KOPT-K1 (cell line): ENCODE measurements around the gene SCN4A.
"Not testable (repeated sequence)": the region's sequence is repeated elsewhere in the genome, so short reads cannot be mapped to it uniquely, and the experiment has no call there.

Source experiments
- H3K27ac ChIP-seq: fragments of 200-600 bp; sonication (generic); 2 replicates; pipeline ENCODE4 v1.5.1; 2016; ENCODE audit warnings: antibody characterized with exemption, mild to moderate bottlenecking, low read depth, low read length; ENCODE audit not compliant: poor library complexity, severe bottlenecking
- H3K36me3 ChIP-seq: fragments of 200-600 bp; sonication (generic); 2 replicates; pipeline ENCODE4 v1.5.1; 2017; ENCODE audit warnings: antibody characterized with exemption, mild to moderate bottlenecking, low read length, moderate library complexity; ENCODE audit not compliant: insufficient read depth
- H3K9me3 ChIP-seq: fragments of 200-600 bp; sonication (generic); 2 replicates; pipeline ENCODE4 v1.5.1; 2017; ENCODE audit warnings: antibody characterized with exemption, low read length, mild to moderate bottlenecking; ENCODE audit not compliant: insufficient read depth, poor library complexity, severe bottlenecking

SCN4A gene

GRCh38 chr17:63928966-63929695 lies 43.6 kb downstream of the SCN4A start:
- Histone ChIP-seq H3K36me3 (no peaks in the 10 kb centered on the region; the same call in 1 of the 2 replicates), H3K27ac (no peak overlapping the region), H3K9me3 (no peaks in the 10 kb centered on the region)

DNA sequence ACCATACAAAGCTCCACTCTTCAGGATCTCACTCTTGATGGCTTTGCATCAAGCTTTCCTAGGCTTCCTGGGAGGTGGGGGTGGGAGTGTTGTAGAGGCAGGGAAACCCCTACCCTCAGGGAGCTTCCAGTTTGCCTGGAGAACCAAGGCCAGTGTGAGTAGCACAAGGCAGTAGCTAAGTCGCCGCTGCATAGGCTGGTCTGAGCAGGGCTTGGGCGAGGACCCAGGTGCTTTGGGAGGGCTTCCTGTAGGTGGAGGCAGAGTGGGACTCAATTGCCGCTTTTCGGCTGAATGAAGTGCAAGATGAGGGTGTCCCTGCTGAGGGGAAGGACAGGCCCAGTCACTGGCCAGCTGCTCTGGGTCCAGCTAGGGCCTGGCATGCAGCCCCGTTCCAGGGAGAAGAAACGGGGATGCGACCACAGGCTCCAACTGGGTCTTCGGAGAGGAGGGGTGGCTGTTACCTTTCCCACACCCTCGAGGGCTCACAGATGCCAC lies 44.5 kb downstream of the SCN4A start:
- H3K36me3 ChIP-seq: no peaks in the 10 kb centered on the region; the same call in 1 of the 2 replicates
- no peak overlapping the region for H3K27ac ChIP-seq
- no peaks in the 10 kb centered on the region for H3K9me3 ChIP-seq

GRCh38 chr17:63927464-63928171 lies 45.1 kb downstream of the SCN4A start:
- no peaks in the 10 kb centered on the region for H3K9me3 ChIP-seq
- H3K27ac ChIP-seq: no peak overlapping the region
- no peaks in the 10 kb centered on the region; the same call in 1 of the 2 replicates for H3K36me3 ChIP-seq

- H3K9me3 ChIP-seq: no peaks in the 10 kb centered on the region
- H3K36me3 ChIP-seq: no peaks in the 10 kb centered on the region; the same call in 1 of the 2 replicates
- no peak overlapping the region for H3K27ac ChIP-seq
Observed at GRCh38 chr17:63926164-63926563, 46.6 kb downstream of the SCN4A start.

GRCh38 chr17:63925615-63926014 lies 47.1 kb downstream of the SCN4A start:
- no peak overlapping the region for H3K27ac ChIP-seq
- no peaks in the 10 kb centered on the region for H3K9me3 ChIP-seq
- H3K36me3 ChIP-seq: no peaks in the 10 kb centered on the region; the same call in 1 of the 2 replicates

DNA sequence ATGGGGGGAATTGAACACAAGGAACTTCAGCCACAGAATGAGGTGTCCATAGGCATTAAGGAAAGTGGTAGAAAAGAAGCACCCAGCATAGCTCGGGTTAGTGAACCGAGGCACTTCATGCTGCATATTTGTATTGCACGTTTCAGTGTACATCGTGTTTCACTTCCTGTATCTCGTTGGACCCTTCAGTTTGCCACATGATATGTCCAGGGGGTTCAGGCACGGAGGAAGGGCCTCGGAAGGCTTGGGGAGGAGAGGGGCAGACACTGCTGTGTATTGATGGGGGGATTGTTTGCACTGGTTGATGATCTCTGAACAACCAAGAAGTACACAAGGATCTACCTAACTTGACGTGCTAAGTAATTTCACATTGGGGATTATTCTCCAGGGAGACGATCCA lies 50.3 kb downstream of the SCN4A start:
- not testable (repeated sequence) for H3K27ac ChIP-seq

DNA sequence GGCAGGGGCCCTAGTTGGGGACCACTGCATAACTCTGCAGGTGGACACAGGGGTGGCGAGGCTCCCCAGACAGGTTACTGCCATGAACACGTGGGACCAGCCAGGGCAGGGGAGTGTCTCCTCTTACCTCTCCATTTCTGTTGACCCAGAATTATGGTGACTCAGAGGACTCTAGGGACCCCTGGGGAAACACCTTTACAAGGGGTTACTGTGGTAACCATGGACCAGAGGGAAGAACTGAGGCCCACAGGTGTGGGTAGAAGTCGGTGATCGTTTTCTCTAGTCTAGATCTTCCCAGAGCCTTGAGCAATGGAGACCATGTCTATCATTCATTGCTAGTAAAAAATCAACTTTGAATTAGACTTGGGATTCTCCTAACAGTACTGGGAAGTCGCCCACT lies 51.9 kb downstream of the SCN4A start:
- H3K27ac ChIP-seq, H3K36me3 ChIP-seq: not testable (repeated sequence)

More for the DNA sequence above, 50.3 kb downstream of the SCN4A start:
- H3K9me3 ChIP-seq, H3K36me3 ChIP-seq: not testable (repeated sequence)

DNA sequence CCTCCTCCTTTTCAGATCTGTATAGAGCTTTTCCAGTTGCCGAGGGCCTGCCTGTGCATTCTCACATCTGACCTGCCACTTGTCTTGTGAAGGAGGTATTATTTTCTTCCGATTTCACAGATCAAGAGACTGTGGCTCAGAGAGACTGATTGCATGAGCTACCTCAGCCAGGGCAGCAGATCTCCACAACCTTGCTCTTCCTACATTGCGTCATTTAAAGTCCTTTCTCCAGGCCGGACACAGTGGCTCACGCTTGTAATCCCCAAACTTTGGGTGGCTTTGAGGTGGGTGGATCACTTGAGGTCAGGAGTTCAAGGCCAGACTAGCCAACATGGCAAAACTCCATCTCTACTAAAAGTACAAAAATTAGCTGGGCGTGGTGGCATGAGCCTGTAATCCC lies 52.7 kb downstream of the SCN4A start:
- not testable (repeated sequence) for H3K36me3 ChIP-seq, H3K27ac ChIP-seq, H3K9me3 ChIP-seq

More for the DNA sequence above, 51.9 kb downstream of the SCN4A start:
- not testable (repeated sequence) for H3K9me3 ChIP-seq

GRCh38 chr17:63919311-63919723 lies 53.4 kb downstream of the SCN4A start:
- Histone ChIP-seq H3K9me3 (no peaks in the 10 kb centered on the region), H3K36me3 (no peaks in the 10 kb centered on the region), H3K27ac (no peak overlapping the region)

- H3K27ac ChIP-seq: not testable (repeated sequence)
Observed at GRCh38 chr17:63918789-63919305, 53.9 kb downstream of the SCN4A start, which contains the start of gene GH1. GH1 (minus strand) TSS chr17:63918839; CDS start chr17:63918776, 63 bp downstream.

GRCh38 chr17:63918305-63918704 lies 54.4 kb downstream of the SCN4A start:
- Histone ChIP-seq H3K27ac (no peak overlapping the region), H3K9me3 (no peaks in the 10 kb centered on the region), H3K36me3 (no peaks in the 10 kb centered on the region)

More at GRCh38 chr17:63918789-63919305, 53.9 kb downstream of the SCN4A start, which contains the start of gene GH1:
- not testable (repeated sequence) for H3K9me3 ChIP-seq, H3K36me3 ChIP-seq

GRCh38 chr17:63917646-63918045 lies 55.1 kb downstream of the SCN4A start:
- Histone ChIP-seq H3K27ac (no peak overlapping the region), H3K36me3 (no peaks in the 10 kb centered on the region), H3K9me3 (no peaks in the 10 kb centered on the region)

GRCh38 chr17:63917206-63917605 lies 55.5 kb downstream of the SCN4A start:
- H3K36me3 ChIP-seq, H3K27ac ChIP-seq, H3K9me3 ChIP-seq: not testable (repeated sequence)

GRCh38 chr17:63916566-63917185 lies 56.0 kb downstream of the SCN4A start:
- Histone ChIP-seq H3K36me3 (no peaks in the 10 kb centered on the region), H3K9me3 (no peaks in the 10 kb centered on the region), H3K27ac (no peak overlapping the region)

GRCh38 chr17:63915753-63916152 lies 57.0 kb downstream of the SCN4A start:
- H3K9me3 ChIP-seq, H3K27ac ChIP-seq, H3K36me3 ChIP-seq: not testable (repeated sequence)
